ENCODE measurements around the gene CTAG2.
"Not testable (repeated sequence)": the region's sequence is repeated elsewhere in the genome, so short reads cannot be mapped to it uniquely, and the experiment has no call there.

DNA sequence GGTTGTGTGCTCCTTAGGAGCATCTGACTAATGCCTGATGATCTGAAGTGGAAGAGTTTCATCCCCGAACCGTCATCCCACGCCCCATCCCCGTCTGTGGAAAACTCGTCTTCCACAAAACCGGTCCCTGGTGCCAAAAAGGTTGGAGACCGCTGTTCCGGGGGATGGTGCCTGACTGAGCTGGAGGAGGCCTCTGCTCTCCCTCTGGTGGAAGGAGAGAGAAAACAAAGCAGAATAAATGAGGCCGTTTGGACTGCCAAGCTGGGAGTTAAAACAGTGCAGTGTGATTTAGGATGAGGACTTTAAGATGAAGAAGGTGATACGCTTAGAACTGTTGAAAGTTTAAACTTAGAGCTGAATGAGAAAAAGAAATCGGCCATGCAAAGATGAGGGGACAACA is 19.7 kb downstream of the CTAG2 start:
- not testable (repeated sequence) for TF ChIP-seq CTCF (IDR thresholded peaks at IDR 0.05); POLR2A (IDR thresholded peaks at IDR 0.05; ENCODE audit: low read depth); EP300 (IDR thresholded peaks at IDR 0.05); POLR2AphosphoS5 (IDR thresholded peaks at IDR 0.05)

All from esophagus muscularis mucosa (tissue), 4 donors.